A549 (cell line): ENCODE results near the gene TMEM179B. TPM values are rescaled to one million over a fixed set of nuclear protein-coding genes. Genes with fewer than 3 reads are reported as not detected.

Source experiments
- ATAC-seq, 2 experiments: fragments of 200-7000 bp in 1 of 2; fragments of >200 bp in 1 of 2; cut with Nextera tagmentation in 1 of 2; cut with Tn5 transposase in 1 of 2; 3 replicates each; pipeline versions ENCODE4 v1.8.0 to v1.9.1; 2018 to 2020; ENCODE audit warnings: mild to moderate bottlenecking in 1 of 2, moderate library complexity in 1 of 2
- CTCF ChIA-PET: fragments of 300-600 bp; sonication (Branson Sonifier 250); formaldehyde crosslinking; extraction: SDS; loops from one replicate; lab custom pipeline; 2021; ENCODE audit warnings: antibody characterized with exemption, inconsistent platforms; lab: Yijun Ruan, JAX
- POLR2A ChIA-PET: fragments of 350-600 bp; formaldehyde crosslinking; extraction: SDS; loops from one replicate; lab custom pipeline; 2021; ENCODE audit warnings: antibody characterized with exemption, inconsistent platforms; lab: Yijun Ruan, JAX
- DNase-seq, 2 experiments: peaks; one replicate each; pipeline versions ENCODE4 v3.0.0 to v3.0.0-alpha.2; 2011 to 2016; ENCODE audit warnings: low read depth in 1 of 2, low spot score in 1 of 2
- FAIRE-seq: peaks from 2 replicates; lab custom pipeline; 2011; peaks lifted over from hg19 to GRCh38; lab: Jason Lieb, UNC
- H3K27ac ChIP-seq, 2 experiments: fragments of >200 bp; sonication (Bioruptor Twin); formaldehyde crosslinking; 3 replicates each; pipeline ENCODE4 v1.5.1; 2016 to 2017
- H3K4me1 ChIP-seq: fragments of >200 bp; sonication (Bioruptor Twin); formaldehyde crosslinking; 3 replicates; pipeline ENCODE4 v1.6.1; 2016
- H3K4me2 ChIP-seq: fragments of >200 bp; sonication (Bioruptor Twin); formaldehyde crosslinking; 3 replicates; pipeline ENCODE4 v1.6.1; 2016
- H3K4me3 ChIP-seq: fragments of >200 bp; sonication (Bioruptor Twin); formaldehyde crosslinking; 3 replicates; pipeline ENCODE4 v1.5.1; 2016
- H3K9me3 ChIP-seq: fragments of >200 bp; sonication (Bioruptor Twin); formaldehyde crosslinking; 3 replicates; pipeline ENCODE4 v1.6.1; 2016
- CHD2 ChIP-seq: fragments of 150-350 bp; IDR thresholded peaks from 2 replicates; pipeline ENCODE4 v1.6.1; 2014; ENCODE audit warnings: low read length; ENCODE audit not compliant: partially characterized antibody
- CHD4 ChIP-seq: fragments of 200-600 bp; sonication (generic); IDR thresholded peaks from 2 replicates; pipeline ENCODE4 v1.6.1; 2016; ENCODE audit warnings: antibody characterized with exemption, mild to moderate bottlenecking, borderline replicate concordance
- CTCF ChIP-seq: fragments of >200 bp; sonication (Bioruptor Twin); formaldehyde crosslinking; IDR thresholded peaks from 3 replicates; pipeline ENCODE4 v1.5.1; 2016
- E2F6 ChIP-seq: IDR thresholded peaks from 2 replicates; pipeline ENCODE4 v1.6.1; 2012; ENCODE audit warnings: low read depth, borderline replicate concordance
- GATA3 ChIP-seq: IDR thresholded peaks from 2 replicates; pipeline ENCODE4 v1.6.1; 2012; ENCODE audit warnings: borderline replicate concordance
- HEYL ChIP-seq: fragments of 250-450 bp; sonication (Bioruptor Pico); IDR thresholded peaks from 2 replicates; pipeline ENCODE4 v1.8.0; 2021; ENCODE audit warnings: mild to moderate bottlenecking, moderate library complexity
- HMGXB4 ChIP-seq: fragments of 250-450 bp; sonication (Bioruptor Pico); IDR thresholded peaks from 2 replicates; pipeline ENCODE4 v1.5.0; 2021; ENCODE audit warnings: mild to moderate bottlenecking, moderate library complexity, borderline replicate concordance
- HOXB5 ChIP-seq: fragments of 250-450 bp; sonication (Bioruptor Pico); IDR thresholded peaks from 2 replicates; pipeline ENCODE4 v1.5.0; 2020; ENCODE audit warnings: mild to moderate bottlenecking, moderate library complexity
- JUN ChIP-seq, 2 experiments: fragments of >200 bp; sonication (Bioruptor Twin); formaldehyde crosslinking; IDR thresholded peaks; 2 replicates in 1 of 2; 3 replicates in 1 of 2; pipeline ENCODE4 v1.6.1; 2016 to 2017
- MAX ChIP-seq: IDR thresholded peaks from 2 replicates; pipeline ENCODE4 v1.6.1; 2012
- MAZ ChIP-seq: fragments of 150-350 bp; IDR thresholded peaks from 2 replicates; pipeline ENCODE4 v1.6.1; 2014; ENCODE audit warnings: antibody characterized with exemption, low read depth, low read length, borderline replicate concordance
- POLR2A ChIP-seq: IDR thresholded peaks from 2 replicates; pipeline ENCODE4 v1.6.1; 2012; ENCODE audit warnings: mild to moderate bottlenecking, low read length
- RAD21 ChIP-seq, 2 experiments: fragments of >200 bp in 1 of 2; sonication (Bioruptor Twin) in 1 of 2; formaldehyde crosslinking in 1 of 2; IDR thresholded peaks in 1 of 2; conservative IDR thresholded peaks in 1 of 2; 2 replicates in 1 of 2; 3 replicates in 1 of 2; pipeline ENCODE4 v1.6.1; 2012 to 2018; ENCODE audit warnings: inconsistent platforms in 1 of 2
- RARB ChIP-seq: fragments of 250-450 bp; sonication (Bioruptor Pico); IDR thresholded peaks from 2 replicates; pipeline ENCODE4 v1.8.0; 2021; ENCODE audit warnings: mild to moderate bottlenecking, moderate library complexity
- SMC3 ChIP-seq: fragments of >200 bp; sonication (Bioruptor Twin); formaldehyde crosslinking; IDR thresholded peaks from 3 replicates; pipeline ENCODE4 v1.6.1; 2018; ENCODE audit warnings: inconsistent platforms
- ZFP36 ChIP-seq: fragments of 450-650 bp; IDR thresholded peaks from 2 replicates; pipeline ENCODE4 v1.6.1; 2014; ENCODE audit warnings: borderline replicate concordance; ENCODE audit not compliant: partially characterized antibody
- ZNF302 ChIP-seq: fragments of 250-450 bp; sonication (Bioruptor Pico); IDR thresholded peaks from 2 replicates; pipeline ENCODE4 v1.9.0; 2021; ENCODE audit warnings: inconsistent platforms, mild to moderate bottlenecking, moderate library complexity
- WGBS: methylation state at CpG from one replicate; pipeline ENCODE4 v1.1.6; 2017; ENCODE audit errors: missing lambda C conversion rate; 5-methylcytosine and 5-hydroxymethylcytosine counted together
- polyA plus RNA-seq, 4 experiments: library from polyadenylated mRNA; depleted of rRNA in 3 of 4; stranded (reverse); fragments of >200 nt; fragmentation: RNase III in 1 of 4; extraction: RNeasy Plus Mini Kit Qiagen cat#74134 plus additional on column Dnase treatment in 1 of 4; gene quantifications; 2 replicates in 3 of 4; 3 replicates in 1 of 4; pipeline ENCODE4 v1.2.3, GENCODE V29; 2011 to 2017
- TF ChIP-seq, protein P1 (sequence below): IDR thresholded peaks from 2 replicates; pipeline ENCODE4 v1.6.1; 2012

The TMEM179B gene
- polyA plus RNA-seq, 2 of the 4 experiments (the other 2 are of a cell fraction) = 62.8 to 64.7 TPM

DNA sequence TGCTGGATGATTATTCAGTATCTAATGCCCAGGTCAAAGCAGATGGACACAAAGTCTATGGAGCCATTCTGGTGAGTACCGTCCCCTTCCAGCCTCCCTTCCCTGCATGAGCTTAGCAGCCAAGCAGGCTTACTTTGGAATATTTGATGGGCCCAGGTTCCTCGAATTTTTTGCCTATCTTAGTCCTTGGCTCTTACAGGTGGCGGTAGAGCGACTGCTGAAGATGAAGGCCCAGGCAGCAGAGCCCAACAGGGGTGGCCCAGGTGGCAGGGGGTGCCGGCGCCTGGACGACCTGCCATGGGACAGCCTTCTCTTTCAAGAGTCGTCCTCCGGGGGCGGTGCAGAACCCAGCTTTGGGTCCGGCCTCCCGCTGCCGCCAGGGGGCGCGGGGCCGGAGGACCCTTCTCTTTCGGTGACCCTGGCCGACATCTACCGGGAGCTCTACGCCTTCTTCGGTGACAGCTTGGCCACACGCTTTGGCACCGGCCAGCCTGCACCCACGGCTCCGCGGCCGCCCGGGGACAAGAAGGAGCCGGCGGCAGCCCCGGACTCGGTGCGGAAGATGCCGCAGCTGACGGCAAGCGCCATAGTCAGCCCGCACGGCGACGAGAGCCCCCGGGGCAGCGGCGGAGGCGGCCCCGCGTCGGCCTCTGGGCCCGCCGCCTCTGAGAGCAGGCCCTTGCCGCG lies 741 bp upstream of the TMEM179B start:
- Histone ChIP-seq H3K4me3 (peak overlapping the region; percentile 78), H3K9me3 (no peaks in the 10 kb centered on the region), H3K27ac (peak overlapping the region; percentile 89 to 96), H3K4me2 (peak overlapping the region; percentile 77), H3K4me1 (peaks cover 31% of the 10 kb centered on the region)
- DNase-seq (peak; percentile 86 to 92), ATAC-seq (peak; percentile 76 to 80), FAIRE-seq (no peak)
- TF ChIP-seq MAZ = 0 out of 2 replicates have a peak, but pooled peaks have one; percentile 21
- TF ChIP-seq HEYL (CRISPR knock-in tag) = no peak
- peak; percentile 45 to 47; a peak in 4 of 5 replicates for TF ChIP-seq RAD21 (conservative IDR thresholded peaks at IDR 0.05 in 1 of 2, IDR thresholded peaks at IDR 0.05 in 1 of 2)
- TF ChIP-seq RARB = no peak
- no peak for TF ChIP-seq CHD2
- TF ChIP-seq HOXB5 (CRISPR knock-in tag) = 0 out of 2 replicates have a peak, but pooled peaks have one; percentile 38
- TF ChIP-seq ZNF302 (CRISPR knock-in tag) = no peak
- TF ChIP-seq JUN (IDR thresholded peaks at IDR 0.05) = no peak
- TF ChIP-seq, protein P1, sequence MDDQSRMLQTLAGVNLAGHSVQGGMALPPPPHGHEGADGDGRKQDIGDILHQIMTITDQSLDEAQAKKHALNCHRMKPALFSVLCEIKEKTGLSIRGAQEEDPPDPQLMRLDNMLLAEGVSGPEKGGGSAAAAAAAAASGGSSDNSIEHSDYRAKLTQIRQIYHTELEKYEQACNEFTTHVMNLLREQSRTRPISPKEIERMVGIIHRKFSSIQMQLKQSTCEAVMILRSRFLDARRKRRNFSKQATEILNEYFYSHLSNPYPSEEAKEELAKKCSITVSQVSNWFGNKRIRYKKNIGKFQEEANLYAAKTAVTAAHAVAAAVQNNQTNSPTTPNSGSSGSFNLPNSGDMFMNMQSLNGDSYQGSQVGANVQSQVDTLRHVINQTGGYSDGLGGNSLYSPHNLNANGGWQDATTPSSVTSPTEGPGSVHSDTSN = peak; percentile 59; the same call in 1 of the 2 replicates
- peak; percentile 93 for TF ChIP-seq CTCF
- TF ChIP-seq MAX = 0 out of 2 replicates have a peak, but pooled peaks have one; percentile 26
- no peak for TF ChIP-seq ZFP36
- TF ChIP-seq POLR2A = 0 out of 2 replicates have a peak, but pooled peaks have one; percentile 15
- TF ChIP-seq HMGXB4 (CRISPR knock-in tag) = peak; percentile 55; the same call in 1 of the 2 replicates
- peak; percentile 73 for TF ChIP-seq SMC3
- ChIA-PET CTCF (interaction anchor here (0.5 to 8.3 kb wide), 53 partner anchors 10 to 402 kb away, joined by 3 to 211 read pairs (median 4); partner anchors contain the start of genes HNRNPUL2, LRRN4CL, NXF1 and POLR2G), POLR2A (interaction anchor here (0.6 to 3.6 kb wide), 16 partner anchors 10 to 288 kb away, joined by 3 to 59 read pairs (median 5); partner anchors contain the start of genes C11orf98, CSKMT, HNRNPUL2 and NXF1)
- WGBS = 8% methylated on average over 9 of the region's 51 CpGs

- TF ChIP-seq RARB (no peak), GATA3 (0 out of 2 replicates have a peak, but pooled peaks have one; percentile 7), E2F6 (no peak), CHD4 (no peak)
- WGBS = 77% methylated on average over 5 of the region's 5 CpGs
- Histone ChIP-seq H3K4me3 (no peak overlapping the region), H3K4me1 (peaks cover 37% of the 10 kb centered on the region), H3K27ac (no peak overlapping the region), H3K4me2 (peak overlapping the region; percentile 60), H3K9me3 (no peaks in the 10 kb centered on the region)
- ChIA-PET POLR2A (interaction anchor here (1.4 to 3.6 kb wide), 3 partner anchors 17 to 197 kb away, joined by 4 to 59 read pairs (median 8); partner anchors contain the start of genes TUT1 and WDR74), CTCF (interaction anchor here (0.6 to 8.3 kb wide), 10 partner anchors 13 to 394 kb away, joined by 3 to 211 read pairs (median 3); partner anchors contain the start of genes C11orf98, CSKMT and TAF6L)
- DNase-seq (peak in 1 of 2 experiments; percentile 27), FAIRE-seq (no peak), ATAC-seq (no peak)
Measured at GRCh38 chr11:62788991-62789390, 1.8 kb downstream of the TMEM179B start.
